Esophagus muscularis mucosa (tissue), 4 donors: Measurements from ENCODE around the gene CPA3.

ENCODE experiments used
- CTCF ChIP-seq, 3 experiments: fragments of 200-600 bp in 2 of 3; fragments of 450-650 bp in 1 of 3; sonication (generic) in 2 of 3; IDR thresholded peaks; one replicate each; pipeline ENCODE4 v1.5.1; 2017 to 2019; ENCODE audit warnings: antibody characterized with exemption in 3 of 3, mild to moderate bottlenecking in 2 of 3, moderate library complexity in 1 of 3
- EP300 ChIP-seq: sonication (generic); formaldehyde crosslinking; IDR thresholded peaks from one replicate; pipeline ENCODE4 v1.6.1; 2017; ENCODE audit warnings: antibody characterized with exemption
- POLR2A ChIP-seq: fragments of 450-650 bp; IDR thresholded peaks from one replicate; pipeline ENCODE4 v1.6.1; 2017; ENCODE audit warnings: antibody characterized with exemption, moderate library complexity, mild to moderate bottlenecking, low read depth
- POLR2AphosphoS5 ChIP-seq, 2 donors: sonication (generic); formaldehyde crosslinking; IDR thresholded peaks; one replicate each; pipeline ENCODE4 v1.6.1; 2017; ENCODE audit warnings: antibody characterized with exemption in 2 of 2

GRCh38 chr3:148816981-148817525, 48.0 kb upstream of the CPA3 start:
- TF ChIP-seq POLR2A (no peak), CTCF (IDR thresholded peaks at IDR 0.05) (no peak), POLR2AphosphoS5 (IDR thresholded peaks at IDR 0.05) (no peak), EP300 (no peak)
